K562 (cell line): ENCODE measurements around the gene FRMD4B. TPM values are rescaled to one million over a fixed set of nuclear protein-coding genes. Genes with fewer than 3 reads are reported as not detected.

Source experiments
- ATAC-seq: fragments of 200-7000 bp; cut with Tn5 transposase; 3 replicates; pipeline ENCODE4 v1.9.1; 2020; ENCODE audit warnings: moderate library complexity
- BruUV-seq: library from RNA; stranded (reverse); fragments of 400-500 nt; replicated peaks from 2 replicates; lab custom pipeline; 2021; lab: Mats Ljungman, UMichigan
- CTCF ChIA-PET: fragments of 300-600 bp; formaldehyde crosslinking; extraction: SDS; loops from one replicate; lab custom pipeline; 2021; ENCODE audit warnings: low intra/inter-chr PET ratio; lab: Yijun Ruan, JAX
- POLR2A ChIA-PET: fragments of 300-600, 350-650 bp; sonication (Branson Sonifier 250); formaldehyde crosslinking; extraction: SDS; loops from one replicate; lab custom pipeline; 2021; ENCODE audit warnings: antibody characterized with exemption, inconsistent platforms; lab: Yijun Ruan, JAX
- DNase-seq, 4 experiments: peaks; one replicate each; pipeline versions ENCODE4 v3.0.0 to v3.0.0-alpha.2; 2011 to 2018; ENCODE audit warnings: low spot score in 3 of 4, mixed read lengths in 3 of 4; ENCODE audit errors: extremely low read depth in 1 of 4
- FAIRE-seq: peaks from 2 replicates; lab custom pipeline; 2011; peaks lifted over from hg19 to GRCh38; lab: Jason Lieb, UNC
- H2AFZ ChIP-seq: 2 replicates; pipeline ENCODE4 v1.6.0; 2011; ENCODE audit warnings: low read depth, low read length, control low read depth, inconsistent platforms
- H3K27ac ChIP-seq: fragments of 200-600 bp; 3 replicates; pipeline ENCODE4 v1.8.0; 2011; ENCODE audit warnings: low read depth, mild to moderate bottlenecking, control low read depth, inconsistent platforms, low read length, moderate library complexity, mixed read lengths; ENCODE audit errors: extremely low read depth
- H3K27me3 ChIP-seq, 2 experiments: fragments of 300-600 bp in 1 of 2; 2 replicates in 1 of 2; 3 replicates in 1 of 2; pipeline versions ENCODE4 v1.6.0 to v1.8.0; 2011; ENCODE audit warnings: inconsistent platforms in 2 of 2, low read length in 2 of 2, mild to moderate bottlenecking in 1 of 2, mixed read lengths in 1 of 2, moderate library complexity in 1 of 2; ENCODE audit not compliant: control insufficient read depth in 2 of 2, insufficient read depth in 2 of 2
- H3K36me3 ChIP-seq: fragments of 300-600 bp; 3 replicates; pipeline ENCODE4 v1.8.0; 2011; ENCODE audit warnings: mild to moderate bottlenecking, low read length, inconsistent platforms; ENCODE audit not compliant: control insufficient read depth, insufficient read depth
- H3K4me1 ChIP-seq, 2 experiments: fragments of 200-600 bp in 1 of 2; replicated peaks in 1 of 2; 2 replicates in 1 of 2; 3 replicates in 1 of 2; pipeline versions ENCODE4 v1.5.1 to v1.8.0; 2011; ENCODE audit warnings: inconsistent platforms in 2 of 2, low read length in 2 of 2, mild to moderate bottlenecking in 1 of 2, mixed read lengths in 1 of 2, moderate library complexity in 1 of 2; ENCODE audit not compliant: control insufficient read depth in 2 of 2, insufficient read depth in 2 of 2
- H3K4me2 ChIP-seq: 2 replicates; pipeline ENCODE4 v1.6.1; 2011; ENCODE audit warnings: low read length, control low read depth, inconsistent platforms, mixed read lengths; ENCODE audit not compliant: insufficient read depth
- H3K4me3 ChIP-seq: fragments of 200-600 bp; sonication (generic), shearing (Covaris generic); 2 replicates; pipeline ENCODE4 v1.5.1; 2016; ENCODE audit warnings: control low read depth, inconsistent platforms
- H3K79me2 ChIP-seq: fragments of 200-600 bp; 3 replicates; pipeline ENCODE4 v1.8.0; 2011; ENCODE audit warnings: low read length, inconsistent platforms; ENCODE audit not compliant: control insufficient read depth, insufficient read depth
- H3K9ac ChIP-seq, 2 experiments: 2 replicates each; pipeline versions ENCODE4 v1.6.0 to v1.6.1; 2011; ENCODE audit warnings: low read depth in 2 of 2, low read length in 2 of 2, control low read depth in 1 of 2, inconsistent platforms in 1 of 2, mild to moderate bottlenecking in 1 of 2, mixed read lengths in 1 of 2; ENCODE audit not compliant: insufficient read depth in 1 of 2
- H3K9me1 ChIP-seq: one replicate; pipeline ENCODE4 v1.6.0; 2011; ENCODE audit warnings: inconsistent platforms, mild to moderate bottlenecking, low read length, moderate library complexity; ENCODE audit not compliant: control insufficient read depth, insufficient read depth
- H3K9me3 ChIP-seq: replicated peaks from 2 replicates; pipeline ENCODE4 v1.5.1; 2011; ENCODE audit warnings: low read depth, low read length, inconsistent platforms; ENCODE audit not compliant: control insufficient read depth, insufficient read depth
- H4K20me1 ChIP-seq: replicated peaks from 2 replicates; pipeline ENCODE4 v1.6.1; 2011; ENCODE audit warnings: low read length, inconsistent platforms, mixed read lengths; ENCODE audit not compliant: control insufficient read depth, insufficient read depth
- ASH1L ChIP-seq: fragments of 450-650 bp; IDR thresholded peaks from 2 replicates; pipeline ENCODE4 v1.6.1; 2018; ENCODE audit warnings: borderline replicate concordance, mild to moderate bottlenecking, low read depth; ENCODE audit not compliant: partially characterized antibody
- KLF1 ChIP-seq: fragments of 450-650 bp; IDR thresholded peaks from 2 replicates; pipeline ENCODE4 v1.6.1; 2016; ENCODE audit warnings: missing genetic modification characterization, missing compliant biosample characterization
- MAFF ChIP-seq: IDR thresholded peaks from 2 replicates; pipeline ENCODE4 v1.6.1; 2012; ENCODE audit warnings: low read length, improper control_type of control experiment
- MEIS2 ChIP-seq: fragments of 450-650 bp; IDR thresholded peaks from 2 replicates; pipeline ENCODE4 v1.6.1; 2014; ENCODE audit warnings: mild to moderate bottlenecking; ENCODE audit not compliant: partially characterized antibody
- MTA2 ChIP-seq: fragments of 450-650 bp; IDR thresholded peaks from 2 replicates; pipeline ENCODE4 v1.6.1; 2016; ENCODE audit warnings: low read depth
- NCOR1 ChIP-seq: fragments of 450-650 bp; IDR thresholded peaks from 2 replicates; pipeline ENCODE4 v1.6.1; 2016; ENCODE audit warnings: mild to moderate bottlenecking, moderate library complexity
- NFE2L1 ChIP-seq: fragments of 450-650 bp; IDR thresholded peaks from 2 replicates; pipeline ENCODE4 v1.6.1; 2016; ENCODE audit warnings: missing genetic modification characterization, low read depth, mild to moderate bottlenecking, missing compliant biosample characterization, moderate library complexity, borderline replicate concordance
- RBM25 ChIP-seq: fragments of 200-400 bp; formaldehyde crosslinking; IDR thresholded peaks from 2 replicates; pipeline ENCODE4 v1.6.1; 2018; ENCODE audit warnings: low read length, low read depth, moderate library complexity; ENCODE audit not compliant: severe bottlenecking
- XRCC4 ChIP-seq: IDR thresholded peaks from one replicate; pipeline ENCODE4 v1.6.1; 2011; ENCODE audit not compliant: insufficient read depth, insufficient read length; ENCODE audit errors: extremely low read depth
- ZNF224 ChIP-seq: sonication (generic); formaldehyde crosslinking; IDR thresholded peaks from 2 replicates; pipeline ENCODE4 v1.8.0; 2022; ENCODE audit warnings: mild to moderate bottlenecking, missing genetic modification reagents
- ZNF239 ChIP-seq: fragments of 250-450 bp; sonication (Bioruptor Pico); IDR thresholded peaks from 2 replicates; pipeline ENCODE4 v1.4.0; 2020; ENCODE audit warnings: mild to moderate bottlenecking
- ZNF41 ChIP-seq: fragments of 250-450 bp; sonication (Bioruptor Pico); conservative IDR thresholded peaks from 2 replicates; pipeline ENCODE4 v1.4.0; 2020; ENCODE audit warnings: mild to moderate bottlenecking
- ZNF436 ChIP-seq: fragments of 250-450, 450-650 bp; sonication (Bioruptor Pico); formaldehyde crosslinking; IDR thresholded peaks from 2 replicates; pipeline ENCODE4 v1.7.0; 2020; ENCODE audit warnings: mild to moderate bottlenecking
- ZNF76 ChIP-seq: fragments of 250-450 bp; sonication (Bioruptor Pico); IDR thresholded peaks from 2 replicates; pipeline ENCODE4 v1.4.0; 2020; ENCODE audit warnings: mild to moderate bottlenecking, moderate library complexity, borderline replicate concordance
- ZNF764 ChIP-seq: fragments of 250-450 bp; sonication (Bioruptor Pico); IDR thresholded peaks from 2 replicates; pipeline ENCODE4 v1.4.0; 2020; ENCODE audit warnings: low read depth, mild to moderate bottlenecking, moderate library complexity
- in situ Hi-C: fragments of 300-500 bp; cut with MboI; formaldehyde crosslinking; loops from 4 replicates; pipeline ENCODE4 v1.15.0; 2018; ENCODE audit warnings: inconsistent platforms, mixed read lengths
- intact Hi-C: fragments of 100-400 bp; cut with micrococcal nuclease; formaldehyde crosslinking; loops from 2 replicates; pipeline ENCODE4 v1.14.2; 2022
- polyA plus RNA-seq, 8 experiments: library from polyadenylated mRNA; depleted of rRNA in 4 of 8; stranded (reverse) in 5 of 8; unstranded in 3 of 8; fragments of >200 nt; fragmentation: Nextera tagmentation in 2 of 8; fragmentation: Illumina TruSeq in 1 of 8; extraction: Ambion mirVana in 2 of 8; extraction: Trizol in 1 of 8; gene quantifications; 2 replicates each; pipeline versions ENCODE4 v1.2.1 to v1.2.3, GENCODE V29; 2011 to 2014; ENCODE audit warnings: inconsistent platforms in 1 of 8, missing spikeins in 1 of 8
- total RNA-seq, 7 experiments: library from RNA; depleted of rRNA in 6 of 7; stranded (reverse); fragments of >200 nt in 6 of 7; fragmentation: Illumina TruSeq in 2 of 7; extraction: Trizol in 2 of 7; gene quantifications; 2 replicates each; pipeline versions ENCODE4 v1.2.1 to v1.2.3, GENCODE V29; 2011 to 2021; ENCODE audit warnings: low replicate concordance in 1 of 7
- TF ChIP-seq, protein P1 (sequence below): sonication (generic); formaldehyde crosslinking; IDR thresholded peaks from 2 replicates; pipeline ENCODE4 v1.9.0; 2022; ENCODE audit warnings: mild to moderate bottlenecking, missing genetic modification reagents
- TF ChIP-seq, protein P2 (sequence below): fragments of 450-650 bp; IDR thresholded peaks from 2 replicates; pipeline ENCODE4 v1.6.1; 2016
- TF ChIP-seq, protein P3 (sequence below): fragments of 200-400 bp; formaldehyde crosslinking; IDR thresholded peaks from 2 replicates; pipeline ENCODE4 v1.6.1; 2017; ENCODE audit warnings: mild to moderate bottlenecking, low read depth, low read length, moderate library complexity
- TF ChIP-seq, protein P4 (sequence below): fragments of 450-650 bp; formaldehyde crosslinking; IDR thresholded peaks from 2 replicates; pipeline ENCODE4 v1.4.0; 2020; ENCODE audit warnings: mild to moderate bottlenecking, moderate library complexity

Gene FRMD4B
- total and polyA plus RNA-seq, 9 of the 15 experiments (the other 6 are each of a cell fraction or from before 2014, with no cell fraction given), result 0.03 to 0.09 (median 0.04) TPM; not detected in 3

DNA sequence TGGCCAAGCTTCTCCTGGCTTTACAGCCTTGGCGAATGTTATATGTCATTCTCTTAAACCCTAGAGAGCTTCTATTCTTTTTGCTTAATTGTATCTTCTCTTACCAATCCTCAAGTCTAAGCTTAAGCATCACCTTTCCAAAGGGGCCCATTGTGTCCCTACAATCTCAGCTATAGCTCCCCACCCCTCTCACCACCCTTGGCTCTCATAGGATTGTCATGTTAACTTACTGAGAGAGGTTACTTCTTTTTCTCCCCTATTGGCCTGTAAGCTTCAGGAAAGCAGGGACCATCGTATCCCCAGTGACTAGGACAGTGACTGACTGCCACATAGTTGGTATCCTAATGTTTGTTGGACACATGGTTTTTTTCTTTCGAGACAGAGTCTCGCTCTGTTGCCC, 220.1 kb downstream of the FRMD4B start (continued):
- TF ChIP-seq KLF1 (tag), result no peak
- TF ChIP-seq MTA2, result no peak
- TF ChIP-seq MAFF, result no peak
- no peak for TF ChIP-seq NFE2L1 (tag)
- TF ChIP-seq, protein P1, sequence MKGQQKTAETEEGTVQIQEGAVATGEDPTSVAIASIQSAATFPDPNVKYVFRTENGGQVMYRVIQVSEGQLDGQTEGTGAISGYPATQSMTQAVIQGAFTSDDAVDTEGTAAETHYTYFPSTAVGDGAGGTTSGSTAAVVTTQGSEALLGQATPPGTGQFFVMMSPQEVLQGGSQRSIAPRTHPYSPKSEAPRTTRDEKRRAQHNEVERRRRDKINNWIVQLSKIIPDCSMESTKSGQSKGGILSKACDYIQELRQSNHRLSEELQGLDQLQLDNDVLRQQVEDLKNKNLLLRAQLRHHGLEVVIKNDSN (CRISPR knock-in tag), result no peak
- no peak for TF ChIP-seq ZNF239
- TF ChIP-seq ZNF764 (CRISPR knock-in tag), result no peak
- no peak for TF ChIP-seq NCOR1
- TF ChIP-seq ASH1L, result no peak
- TF ChIP-seq, protein P2, sequence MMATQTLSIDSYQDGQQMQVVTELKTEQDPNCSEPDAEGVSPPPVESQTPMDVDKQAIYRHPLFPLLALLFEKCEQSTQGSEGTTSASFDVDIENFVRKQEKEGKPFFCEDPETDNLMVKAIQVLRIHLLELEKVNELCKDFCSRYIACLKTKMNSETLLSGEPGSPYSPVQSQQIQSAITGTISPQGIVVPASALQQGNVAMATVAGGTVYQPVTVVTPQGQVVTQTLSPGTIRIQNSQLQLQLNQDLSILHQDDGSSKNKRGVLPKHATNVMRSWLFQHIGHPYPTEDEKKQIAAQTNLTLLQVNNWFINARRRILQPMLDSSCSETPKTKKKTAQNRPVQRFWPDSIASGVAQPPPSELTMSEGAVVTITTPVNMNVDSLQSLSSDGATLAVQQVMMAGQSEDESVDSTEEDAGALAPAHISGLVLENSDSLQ, result no peak

DNA sequence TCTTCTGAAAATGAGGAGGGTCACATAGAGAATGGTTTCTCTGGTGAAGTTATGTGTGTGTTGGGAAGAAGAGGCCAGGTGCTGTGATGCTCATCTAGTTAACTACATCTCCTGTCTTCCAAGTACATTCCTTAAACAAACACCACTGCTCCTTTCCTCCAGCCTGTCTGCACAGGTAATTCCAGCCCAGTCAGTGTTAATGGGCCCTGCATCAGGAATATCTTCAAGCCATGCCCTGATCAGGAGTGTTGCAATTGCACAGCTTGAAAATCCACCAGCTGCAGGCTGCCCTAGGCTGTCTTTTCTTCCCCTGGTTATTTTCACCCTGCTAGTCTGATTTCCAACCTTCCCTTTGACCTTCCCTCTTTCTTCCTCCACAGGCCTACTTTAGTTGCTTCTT, 221.6 kb downstream of the FRMD4B start:
- no peak overlapping the region for H3K27ac ChIP-seq
- FAIRE-seq (no peak), DNase-seq (no peak), ATAC-seq (no peak)
- no peaks in the 10 kb centered on the region for H3K9me3 ChIP-seq
- H3K9me1 ChIP-seq, result no peaks in the 10 kb centered on the region
- no peak overlapping the region for H3K4me2 ChIP-seq
- no TSS peak for BruUV-seq
- no peaks in the 10 kb centered on the region for H3K79me2 ChIP-seq
- H3K27me3 ChIP-seq, result no peaks in the 10 kb centered on the region; a peak in 1 of 5 replicates
- ChIA-PET CTCF (no interaction called here), POLR2A (no interaction called here)
- H3K9ac ChIP-seq, result no peak overlapping the region
- no peak overlapping the region for H2AFZ ChIP-seq
- intact Hi-C loops (loop anchor here (5.0 kb wide), 1 partner anchor 263 kb away; no protein-coding TSS in a partner anchor), in situ Hi-C loops (loop anchor here (10.0 to 25.0 kb wide), 3 partner anchors 261 to 773 kb away; no protein-coding TSS in a partner anchor)
- H3K36me3 ChIP-seq, result no peaks in the 10 kb centered on the region
- H3K4me3 ChIP-seq, result no peak overlapping the region
- TF ChIP-seq MEIS2 (no peak), ZNF76 (CRISPR knock-in tag) (no peak), ZNF224 (no peak), XRCC4 (no peak), ZNF436 (CRISPR knock-in tag) (no peak), RBM25 (no peak), ZNF41 (no peak)
- TF ChIP-seq, protein P3, sequence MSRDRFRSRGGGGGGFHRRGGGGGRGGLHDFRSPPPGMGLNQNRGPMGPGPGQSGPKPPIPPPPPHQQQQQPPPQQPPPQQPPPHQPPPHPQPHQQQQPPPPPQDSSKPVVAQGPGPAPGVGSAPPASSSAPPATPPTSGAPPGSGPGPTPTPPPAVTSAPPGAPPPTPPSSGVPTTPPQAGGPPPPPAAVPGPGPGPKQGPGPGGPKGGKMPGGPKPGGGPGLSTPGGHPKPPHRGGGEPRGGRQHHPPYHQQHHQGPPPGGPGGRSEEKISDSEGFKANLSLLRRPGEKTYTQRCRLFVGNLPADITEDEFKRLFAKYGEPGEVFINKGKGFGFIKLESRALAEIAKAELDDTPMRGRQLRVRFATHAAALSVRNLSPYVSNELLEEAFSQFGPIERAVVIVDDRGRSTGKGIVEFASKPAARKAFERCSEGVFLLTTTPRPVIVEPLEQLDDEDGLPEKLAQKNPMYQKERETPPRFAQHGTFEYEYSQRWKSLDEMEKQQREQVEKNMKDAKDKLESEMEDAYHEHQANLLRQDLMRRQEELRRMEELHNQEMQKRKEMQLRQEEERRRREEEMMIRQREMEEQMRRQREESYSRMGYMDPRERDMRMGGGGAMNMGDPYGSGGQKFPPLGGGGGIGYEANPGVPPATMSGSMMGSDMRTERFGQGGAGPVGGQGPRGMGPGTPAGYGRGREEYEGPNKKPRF, result no peak
- TF ChIP-seq, protein P4, sequence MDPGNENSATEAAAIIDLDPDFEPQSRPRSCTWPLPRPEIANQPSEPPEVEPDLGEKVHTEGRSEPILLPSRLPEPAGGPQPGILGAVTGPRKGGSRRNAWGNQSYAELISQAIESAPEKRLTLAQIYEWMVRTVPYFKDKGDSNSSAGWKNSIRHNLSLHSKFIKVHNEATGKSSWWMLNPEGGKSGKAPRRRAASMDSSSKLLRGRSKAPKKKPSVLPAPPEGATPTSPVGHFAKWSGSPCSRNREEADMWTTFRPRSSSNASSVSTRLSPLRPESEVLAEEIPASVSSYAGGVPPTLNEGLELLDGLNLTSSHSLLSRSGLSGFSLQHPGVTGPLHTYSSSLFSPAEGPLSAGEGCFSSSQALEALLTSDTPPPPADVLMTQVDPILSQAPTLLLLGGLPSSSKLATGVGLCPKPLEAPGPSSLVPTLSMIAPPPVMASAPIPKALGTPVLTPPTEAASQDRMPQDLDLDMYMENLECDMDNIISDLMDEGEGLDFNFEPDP (CRISPR knock-in tag), result no peak
- H3K4me1 ChIP-seq, result no peaks in the 10 kb centered on the region
- no peaks in the 10 kb centered on the region for H4K20me1 ChIP-seq
